Brain pericyte (primary cell): ENCODE measurements around the gene UQCR11.

ENCODE experiments used
- DNase-seq: peaks from one replicate; pipeline ENCODE4 v3.0.0-alpha.2; 2012; ENCODE audit warnings: low read depth, low spot score

Gene UQCR11

DNA sequence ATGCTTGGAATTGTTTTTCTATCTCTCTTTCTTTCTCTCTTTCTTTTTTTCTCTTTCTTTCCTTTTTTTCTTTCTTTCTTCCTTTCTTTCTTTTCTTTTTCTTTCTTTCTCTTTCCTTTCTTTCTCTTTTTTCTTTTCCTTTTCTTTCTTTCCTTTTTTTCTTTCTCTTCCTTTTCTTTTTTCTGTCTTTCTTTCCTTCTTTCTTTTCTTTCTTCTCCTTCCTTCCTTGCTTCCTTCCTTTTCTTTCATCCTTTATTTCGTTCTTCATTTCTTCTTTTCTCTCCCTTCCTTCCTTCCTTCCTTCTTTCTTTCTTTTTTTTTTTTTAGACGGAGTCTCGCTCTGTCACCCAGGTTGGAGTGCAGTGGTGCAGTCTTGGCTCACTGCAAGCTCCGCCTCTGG is 35.3 kb downstream of the UQCR11 start:
- DNase-seq = no peak

DNA sequence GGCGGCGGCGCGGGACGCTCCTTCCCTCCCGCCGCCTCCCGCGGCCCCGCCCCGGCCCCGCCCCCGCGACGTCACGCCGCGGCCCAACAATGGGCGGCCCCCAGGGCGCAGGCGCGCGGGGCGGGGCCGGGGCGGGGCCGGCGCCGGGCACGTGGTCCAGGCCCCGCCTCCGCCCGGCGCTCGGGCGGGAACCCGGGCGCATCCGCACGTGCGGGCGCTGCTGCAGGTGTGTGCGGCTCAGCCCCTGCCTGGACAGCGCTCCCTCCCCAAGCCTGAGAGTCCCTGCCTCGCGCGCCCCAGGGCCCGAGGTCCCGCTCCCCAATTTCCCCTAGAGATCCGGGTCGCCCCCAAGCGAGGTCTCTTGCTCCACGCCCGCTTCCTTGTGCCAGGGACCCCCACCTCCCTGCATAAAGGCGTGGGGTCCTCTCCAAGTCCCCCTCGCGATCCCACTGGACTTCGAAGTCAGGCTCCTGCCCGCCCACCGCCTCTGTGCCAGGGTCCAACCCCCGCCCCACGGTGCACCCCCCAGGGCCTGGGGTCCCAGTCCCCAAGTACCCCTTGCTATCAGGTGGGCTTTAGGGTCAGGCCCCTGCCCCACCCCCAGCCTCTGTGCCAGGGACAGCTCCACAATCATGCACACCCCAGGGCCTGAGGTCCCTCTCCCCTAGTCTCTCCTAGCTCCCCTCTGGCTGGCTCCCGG is 36.8 kb downstream of the UQCR11 start, which contains the start of gene MEX3D:
TSS of gene MEX3D (minus strand) at position 6 of the 700 bp plus-strand sequence. CDS start 267 bp downstream, outside the sequence.
- no peak for DNase-seq

DNA sequence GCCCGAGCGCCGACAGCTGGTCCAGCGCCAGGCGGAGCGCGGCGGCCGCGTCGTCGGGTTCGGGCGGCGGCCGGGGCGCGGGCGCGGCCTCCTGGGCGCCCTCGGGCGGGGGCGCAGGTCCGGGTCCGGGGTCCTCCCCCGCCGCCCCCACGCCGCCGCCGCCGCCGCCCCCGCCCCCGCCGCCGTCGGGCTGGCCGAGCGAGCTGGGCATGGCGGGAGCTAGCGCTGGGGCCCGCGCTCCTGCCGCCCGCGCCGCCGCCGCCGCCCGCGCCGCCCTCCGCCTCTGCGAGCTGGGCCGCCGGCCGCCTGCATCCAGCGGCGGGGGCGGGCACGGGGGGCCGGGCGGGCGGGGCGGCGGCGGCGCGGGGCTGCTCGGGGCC is 37.4 kb downstream of the UQCR11 start:
- DNase-seq = no peak

DNA sequence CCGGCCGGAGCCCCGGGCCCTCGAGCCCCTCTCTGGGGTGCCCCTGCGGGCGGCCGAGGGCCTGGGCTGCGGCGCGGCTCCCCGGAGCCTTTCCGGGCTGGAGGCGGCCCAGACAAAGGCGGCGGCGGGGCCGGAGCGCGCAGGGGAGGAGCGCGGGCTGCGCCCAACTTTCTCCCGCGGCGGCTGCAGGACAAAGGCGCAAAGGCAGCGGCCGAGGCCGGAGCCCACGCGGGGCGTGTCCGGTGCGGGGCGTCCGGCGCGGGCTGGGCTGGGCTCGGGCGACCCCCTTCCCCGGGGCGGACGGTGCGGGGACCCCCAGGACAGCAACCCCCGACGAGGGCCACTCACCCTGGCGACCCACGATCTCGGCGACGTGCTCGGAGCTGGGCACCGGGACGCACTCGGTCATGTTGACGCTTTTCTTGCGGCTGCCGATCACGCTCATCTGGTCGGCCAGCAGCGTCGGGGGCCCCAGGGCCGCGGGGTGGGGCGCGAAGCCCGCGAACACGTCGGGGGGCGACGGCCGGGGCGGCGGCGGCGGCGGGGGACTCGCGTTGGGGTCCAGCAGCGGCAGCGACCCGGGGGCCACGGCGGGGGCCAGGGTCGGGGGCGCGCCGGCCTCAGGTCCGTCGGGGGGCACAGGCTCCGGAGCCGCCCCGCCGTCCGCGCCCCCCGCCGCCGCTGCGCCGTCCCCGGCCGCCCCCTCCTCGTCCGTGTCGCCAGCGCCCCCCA is 38.0 kb downstream of the UQCR11 start:
- DNase-seq = no peak

DNA sequence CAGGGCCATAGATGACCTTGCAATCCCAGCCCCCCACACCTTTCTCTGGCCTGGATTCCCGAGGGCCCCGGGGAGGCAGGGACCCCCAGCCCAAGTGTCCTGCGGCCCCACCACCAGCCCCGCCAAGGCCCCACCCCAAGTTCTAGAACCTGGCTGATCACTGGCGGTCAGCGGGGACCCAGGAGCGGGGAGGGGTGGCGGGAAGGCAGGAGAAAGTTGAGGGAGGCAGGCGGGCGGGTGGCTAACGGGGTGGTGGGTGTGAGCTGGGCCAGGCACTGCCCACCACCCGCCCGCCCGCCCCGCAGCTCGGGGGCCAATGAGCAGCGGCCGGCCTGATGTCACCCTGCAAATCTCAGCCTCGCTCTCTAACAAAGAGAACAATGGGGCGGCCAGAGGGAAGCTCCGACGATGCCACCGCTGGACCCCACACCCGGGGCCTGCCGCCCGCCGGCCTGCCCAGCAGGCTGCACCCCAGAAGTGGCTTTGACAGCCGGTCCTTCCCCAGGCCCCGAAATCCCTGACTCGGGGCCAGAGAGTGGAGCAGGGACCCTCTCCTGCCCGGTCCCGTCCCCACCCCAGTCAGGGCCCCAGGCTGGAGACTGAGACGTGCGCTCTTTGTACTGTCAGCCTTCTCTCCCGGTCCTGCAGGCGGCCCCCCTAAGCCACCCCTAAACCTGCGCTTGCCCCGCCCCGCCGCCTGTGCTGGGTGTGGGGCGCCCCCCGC is 38.7 kb downstream of the UQCR11 start:
- peak; percentile 41 for DNase-seq

DNA sequence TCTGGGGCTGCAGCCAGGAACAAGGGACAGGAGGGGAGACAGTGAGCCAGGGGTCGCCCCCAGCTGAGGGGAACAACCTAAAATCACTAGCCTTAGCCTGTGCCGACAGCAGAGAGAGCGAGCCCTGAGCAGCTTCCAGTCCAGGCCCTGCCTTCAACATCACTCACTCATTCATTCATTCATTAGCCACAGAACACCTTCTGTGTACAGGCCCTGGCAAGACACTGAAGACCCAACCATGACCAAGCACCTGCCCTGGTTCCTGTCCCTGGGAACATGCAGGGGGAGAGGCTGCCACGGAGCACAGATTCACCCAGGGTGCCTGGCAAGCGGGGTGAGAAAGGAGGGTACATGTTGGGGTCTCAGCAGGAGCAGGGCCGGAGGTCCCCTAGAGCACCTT is 42.0 kb downstream of the UQCR11 start:
- DNase-seq = no peak

DNA sequence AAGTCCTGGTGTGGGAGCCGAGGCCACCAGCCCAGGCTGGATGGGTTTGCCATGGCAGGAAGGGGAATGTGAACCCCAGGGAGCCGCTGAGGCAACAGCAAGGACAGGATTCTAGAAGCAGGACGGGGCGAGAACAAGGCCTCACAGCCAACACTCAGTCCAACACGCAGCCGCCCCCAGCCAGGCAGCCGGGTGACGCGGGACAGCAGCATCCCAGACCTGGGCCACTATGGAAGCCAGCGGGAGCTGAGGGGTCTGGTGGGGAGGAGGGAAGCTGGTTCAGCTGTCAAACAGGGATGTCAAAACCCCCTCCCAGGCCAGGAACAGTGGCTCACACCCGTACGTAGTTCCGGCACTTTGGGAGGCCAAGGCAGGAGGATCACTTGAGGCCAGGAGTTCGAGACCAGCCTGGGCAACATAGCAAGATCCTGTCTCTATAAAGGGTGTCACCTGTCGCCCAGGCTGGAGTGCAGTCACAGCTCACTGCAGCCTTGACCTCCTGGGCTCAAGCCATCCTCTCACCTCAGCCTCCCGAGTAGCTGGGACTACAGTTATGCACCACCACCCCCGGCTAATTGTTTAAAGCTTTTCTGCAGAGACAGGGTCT is 43.9 kb downstream of the UQCR11 start:
- DNase-seq = no peak

DNA sequence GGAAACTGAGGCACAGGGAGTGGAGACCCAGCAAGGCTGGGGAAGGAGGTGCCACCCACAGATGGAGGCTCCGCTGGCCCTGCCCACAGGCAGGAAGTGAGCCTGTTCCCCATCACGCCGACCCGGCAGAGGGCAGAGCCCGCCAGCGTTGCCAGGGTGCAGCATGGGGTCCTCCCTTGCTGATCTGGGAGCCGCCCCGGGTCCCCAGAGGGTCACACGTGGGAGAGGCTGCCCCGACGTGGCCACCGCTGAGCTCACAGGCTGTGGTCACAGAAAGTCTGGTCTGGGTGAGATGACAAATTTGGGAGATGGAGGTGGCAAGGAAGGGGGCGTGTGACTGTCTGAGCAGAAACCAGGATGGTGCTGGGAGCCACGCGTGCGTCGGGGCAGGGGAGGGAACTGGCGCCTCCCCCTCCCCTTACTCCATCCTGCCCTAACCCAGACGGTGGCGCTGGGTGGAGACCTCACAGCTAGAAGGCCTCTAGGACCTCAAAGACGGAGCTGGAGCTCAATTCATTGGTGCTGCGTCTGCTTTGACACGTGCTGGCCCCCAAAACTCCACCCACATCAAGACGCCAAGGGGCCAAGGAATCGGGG is 44.9 kb downstream of the UQCR11 start:
- no peak for DNase-seq

DNA sequence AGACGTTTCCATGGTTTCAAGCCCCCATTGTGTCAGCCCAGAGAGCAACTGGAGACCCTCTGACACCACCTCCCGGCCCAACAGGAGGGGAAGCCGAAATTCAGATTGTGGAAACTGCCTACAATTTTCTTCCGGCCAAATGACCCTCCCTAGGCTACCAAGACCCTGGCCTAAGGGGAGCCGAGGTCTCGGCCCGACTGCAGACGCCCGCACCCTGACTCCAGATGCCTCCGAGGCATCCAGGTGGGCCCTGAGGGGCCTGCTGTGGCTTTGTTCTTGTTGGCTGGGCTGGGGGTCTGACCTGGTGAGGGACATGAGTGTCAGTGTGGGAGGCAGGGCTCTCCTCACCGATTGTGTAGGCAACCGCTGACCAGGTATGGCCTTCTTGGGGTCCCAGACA is 46.7 kb downstream of the UQCR11 start:
- no peak for DNase-seq

DNA sequence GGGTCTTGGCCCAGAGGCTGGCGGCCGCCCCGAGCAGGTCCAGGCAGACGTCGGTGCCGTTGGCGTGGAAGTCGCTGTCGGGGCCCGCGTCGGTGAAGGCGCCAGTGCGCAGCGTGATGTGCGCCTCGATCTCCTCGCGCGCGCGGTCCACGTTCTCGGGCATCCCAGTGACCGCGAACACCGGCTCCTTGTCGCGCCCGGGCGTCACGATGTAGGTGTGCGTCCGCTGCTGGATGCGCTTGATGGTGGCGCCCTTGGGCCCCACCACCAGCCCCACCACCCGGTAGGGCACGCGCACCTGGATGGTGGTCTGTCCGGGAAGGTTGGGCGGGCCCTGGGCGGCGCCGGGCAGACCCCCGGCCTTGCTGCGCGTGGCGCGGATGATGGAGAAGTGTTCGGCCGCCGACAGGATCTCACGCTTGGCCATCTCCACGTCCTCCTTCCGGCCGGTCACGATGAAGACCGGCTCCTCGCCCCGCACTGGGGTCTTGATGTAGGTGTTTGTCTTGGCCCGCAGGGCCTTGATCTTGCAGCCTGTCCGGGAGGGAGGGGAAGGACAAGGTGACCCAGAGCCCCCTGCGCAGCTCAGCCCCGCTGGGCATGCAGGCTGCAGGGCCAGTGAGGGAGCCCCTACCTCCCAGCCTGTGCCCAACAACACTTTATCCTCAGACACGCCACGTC is 48.7 kb downstream of the UQCR11 start:
- no peak for DNase-seq

DNA sequence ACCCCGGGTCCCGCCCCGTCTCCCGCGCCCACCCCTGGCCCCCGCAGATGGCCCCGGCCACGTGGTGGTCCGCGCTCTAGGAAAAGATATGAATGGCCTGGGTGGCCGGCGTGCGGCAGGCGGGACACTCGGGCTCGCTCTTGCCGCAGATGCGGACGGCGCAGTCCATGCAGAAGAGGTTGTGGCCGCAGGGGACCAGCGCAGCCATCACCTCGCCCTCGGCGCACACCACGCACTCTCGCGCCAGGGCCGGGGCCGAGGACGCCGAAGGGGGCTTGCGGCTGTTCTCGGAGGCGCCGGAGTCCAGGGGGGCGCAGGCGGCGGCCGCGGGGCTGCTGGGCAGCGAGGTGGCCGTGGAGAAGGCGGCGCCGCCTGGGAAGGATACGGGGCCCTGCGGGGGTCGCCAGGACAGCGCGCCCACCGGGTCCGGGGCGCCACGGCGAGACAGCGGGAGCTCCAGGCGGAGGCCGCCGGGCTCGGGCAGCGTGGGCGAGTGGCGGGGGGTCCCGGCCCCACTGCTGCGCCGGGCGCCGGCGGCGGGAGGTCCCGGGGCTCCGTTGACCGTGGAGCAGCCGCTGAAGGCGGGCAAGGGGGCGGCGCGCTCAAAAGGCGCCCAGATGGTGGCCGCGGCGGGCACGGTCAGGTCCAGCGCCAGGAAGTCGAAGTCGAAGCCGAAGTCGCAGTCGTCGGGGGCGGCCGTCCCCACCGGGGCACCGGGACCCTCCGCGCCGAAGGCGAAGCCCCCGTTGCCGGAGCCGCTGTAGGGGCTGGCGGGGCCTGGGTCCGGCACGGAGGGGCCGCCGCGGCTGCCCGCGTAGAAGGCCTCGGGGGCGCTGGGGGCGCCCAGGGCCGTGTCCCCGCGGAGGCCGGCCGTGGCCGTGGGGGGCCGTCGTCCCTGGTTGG is 49.5 kb downstream of the UQCR11 start:
- DNase-seq = no peak

DNA sequence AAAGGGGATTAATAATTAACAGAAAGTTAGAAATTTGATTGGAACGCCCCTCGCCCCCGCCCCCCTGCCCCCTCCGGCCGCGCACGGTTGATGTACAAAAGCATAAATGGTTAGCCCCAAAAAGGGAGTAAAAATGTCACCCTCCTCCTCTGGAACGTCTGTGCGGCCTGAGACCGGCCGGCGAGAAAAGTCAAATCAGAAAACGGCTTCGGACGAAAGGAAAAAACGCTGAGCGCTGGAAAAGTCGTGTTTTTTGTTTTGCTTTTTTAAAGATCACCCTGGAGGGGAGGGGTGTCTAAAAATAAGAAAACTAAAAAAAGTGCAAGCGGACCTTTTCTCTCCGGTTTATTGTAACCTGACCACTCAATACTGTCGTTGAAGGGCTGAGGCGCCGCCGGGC is 50.3 kb downstream of the UQCR11 start:
- no peak for DNase-seq

DNA sequence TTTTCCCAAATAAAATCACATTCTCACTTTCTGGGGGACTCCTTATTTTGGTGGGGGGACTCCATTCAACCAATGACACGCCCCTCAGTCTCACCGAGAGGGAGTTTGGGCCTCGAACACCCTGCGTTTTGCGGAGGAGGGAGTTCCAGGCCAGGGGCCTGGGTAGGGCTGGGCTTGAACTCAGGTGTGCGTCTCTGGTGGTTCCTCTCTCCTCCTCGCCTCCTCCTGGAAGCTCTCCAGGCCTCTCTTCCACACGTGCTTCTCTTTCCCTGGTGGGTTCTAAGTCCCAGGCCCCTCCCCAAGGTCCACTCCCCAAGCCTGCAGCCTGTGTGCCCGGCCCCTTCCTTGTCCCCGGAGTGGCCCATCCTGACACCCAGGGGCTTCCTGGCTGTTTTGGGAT is 51.8 kb downstream of the UQCR11 start:
- DNase-seq = no peak

DNA sequence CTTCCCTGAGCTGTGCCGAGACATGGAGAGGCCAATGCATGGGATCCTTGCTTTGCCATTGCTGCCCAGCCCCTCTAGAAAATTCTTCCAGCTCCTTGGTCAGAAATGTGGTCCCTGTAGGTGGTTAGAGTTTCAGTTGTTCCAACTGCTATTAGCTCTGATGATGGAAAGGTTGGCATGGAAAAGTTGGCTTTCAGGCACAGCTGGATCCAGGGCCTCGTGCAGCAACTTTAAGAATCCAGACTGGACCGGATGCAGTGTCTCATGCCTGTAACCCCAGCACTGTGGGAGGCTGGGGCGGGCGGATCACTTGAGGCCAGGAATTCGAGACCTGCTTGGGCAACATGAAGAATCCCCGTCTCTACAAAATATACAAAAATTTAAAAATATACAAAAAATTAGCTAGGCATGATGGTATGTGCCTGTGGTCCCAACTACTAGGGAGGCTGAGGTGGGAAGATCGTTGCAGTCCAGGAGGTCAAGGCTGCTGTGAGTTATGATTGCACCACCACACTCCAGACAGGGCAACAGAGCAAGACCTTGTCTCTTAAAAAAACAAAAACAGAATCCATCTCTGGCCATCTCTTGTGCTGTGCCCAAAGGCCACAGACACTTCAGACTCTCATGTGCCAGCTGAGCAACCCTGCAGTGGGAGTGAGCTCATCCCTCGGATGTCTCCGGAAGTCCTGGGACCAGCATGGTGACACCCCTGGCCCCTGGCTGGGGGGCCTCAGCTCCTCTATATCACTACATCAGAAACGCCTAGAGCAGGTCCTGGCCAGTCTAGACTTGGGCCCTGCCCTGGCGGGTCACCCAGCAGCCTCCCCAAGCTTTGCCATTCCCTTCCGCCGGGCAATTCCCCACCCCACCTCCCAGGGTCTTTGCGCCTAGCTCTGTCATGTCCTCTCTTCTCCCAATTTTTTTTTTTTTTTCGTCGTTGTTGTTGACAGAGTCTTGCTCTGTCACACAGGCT is 53.9 kb downstream of the UQCR11 start:
- no peak for DNase-seq

DNA sequence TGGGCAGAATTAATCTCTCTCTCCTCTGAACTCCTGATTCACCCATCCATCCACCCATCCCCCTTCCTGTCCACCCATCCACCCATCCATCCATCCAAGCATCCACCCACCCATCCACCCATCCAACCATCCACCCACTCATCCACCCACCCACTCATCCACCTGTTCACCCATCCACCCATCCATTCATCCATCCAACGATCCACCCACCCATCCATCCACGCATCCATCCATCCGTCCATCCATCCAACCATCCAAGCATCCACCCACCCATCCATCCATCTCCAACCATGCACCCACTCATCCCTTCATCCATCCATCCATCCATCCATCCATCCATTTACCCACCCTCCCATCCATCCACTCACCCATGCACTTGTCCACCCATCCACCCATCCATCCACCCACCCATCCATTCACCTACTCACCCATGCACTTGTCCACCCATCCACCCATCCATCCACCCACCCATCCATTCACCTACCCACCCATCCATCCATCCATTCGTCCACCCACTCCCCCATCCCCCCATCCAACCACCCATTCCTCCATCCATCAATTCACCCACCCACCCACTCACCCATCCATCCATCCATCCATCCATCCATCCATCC is 55.8 kb downstream of the UQCR11 start:
- DNase-seq = no peak
